Lung microvascular endothelial cell (primary cell): Measurements from ENCODE around the gene IFNLR1. TPM values are rescaled to one million over a fixed set of nuclear protein-coding genes. Genes with fewer than 3 reads are reported as not detected.

Experiments used
- DNase-seq, 2 donors: peaks; one replicate each; pipeline versions ENCODE4 v3.0.0 to v3.0.0-alpha.2; 2010; ENCODE audit warnings: low read depth in 2 of 2
- total RNA-seq: library from RNA; depleted of rRNA; stranded (reverse); fragments of >200 nt; gene quantifications from 2 replicates; pipeline ENCODE4 v1.2.1, GENCODE V29; 2014

Gene IFNLR1
- total RNA-seq, 1 donor from 2014 or later = under 0.01 TPM

DNA sequence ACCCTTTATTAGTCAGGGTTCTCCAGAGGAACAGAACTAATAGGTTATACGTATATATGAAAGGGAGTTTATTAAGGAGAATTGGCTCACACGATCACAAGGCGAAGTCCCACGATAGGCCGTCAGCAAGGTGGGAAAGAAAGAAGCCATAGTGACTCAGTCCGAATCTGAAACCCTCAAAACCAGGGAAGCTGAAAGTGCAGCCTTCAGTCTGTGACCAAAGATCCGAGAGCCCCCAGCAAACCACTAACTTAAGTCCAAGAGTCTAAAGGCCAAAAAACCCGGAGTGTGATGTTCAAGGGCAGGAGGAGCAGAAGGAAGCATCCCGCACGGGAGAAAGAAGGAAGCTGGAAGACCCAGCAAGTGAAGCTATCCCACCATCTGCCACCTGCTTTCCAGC lies 9.9 kb downstream of the IFNLR1 start:
- no peak for DNase-seq

DNA sequence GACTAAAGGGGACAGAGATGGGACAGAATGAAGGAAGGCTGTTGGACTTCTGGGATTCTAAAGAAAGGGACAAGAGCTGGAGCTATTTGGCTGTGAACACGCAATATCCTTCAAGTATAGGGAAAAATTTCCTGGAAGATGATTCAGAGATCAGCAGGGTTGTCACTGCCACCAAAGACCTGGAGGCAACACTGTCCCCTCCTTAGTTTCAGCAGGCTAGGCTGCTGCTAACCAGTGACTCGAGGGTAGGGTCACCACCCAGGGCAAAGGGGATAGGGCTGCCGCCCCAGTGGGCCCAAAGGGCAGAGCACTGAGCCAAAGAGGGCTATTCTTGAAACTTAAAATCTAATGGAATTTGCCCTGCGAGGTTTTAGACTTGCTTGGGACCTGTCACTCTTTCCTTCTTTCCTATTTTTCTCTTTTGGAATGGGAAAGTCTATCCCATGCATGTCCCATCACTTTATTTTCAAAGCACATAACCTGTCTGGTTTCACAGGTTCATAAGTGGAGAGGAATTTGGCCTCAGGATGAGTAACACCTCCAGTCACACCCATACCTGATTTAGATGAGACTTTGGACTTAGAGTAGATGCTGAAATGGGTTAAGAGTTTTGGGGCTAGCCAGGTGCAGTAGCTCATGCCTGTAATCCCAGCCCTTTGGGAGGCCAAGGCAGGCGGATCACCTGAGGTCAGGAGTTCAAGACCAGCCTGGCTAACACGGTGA lies 11.9 kb downstream of the IFNLR1 start:
- DNase-seq = no peak

DNA sequence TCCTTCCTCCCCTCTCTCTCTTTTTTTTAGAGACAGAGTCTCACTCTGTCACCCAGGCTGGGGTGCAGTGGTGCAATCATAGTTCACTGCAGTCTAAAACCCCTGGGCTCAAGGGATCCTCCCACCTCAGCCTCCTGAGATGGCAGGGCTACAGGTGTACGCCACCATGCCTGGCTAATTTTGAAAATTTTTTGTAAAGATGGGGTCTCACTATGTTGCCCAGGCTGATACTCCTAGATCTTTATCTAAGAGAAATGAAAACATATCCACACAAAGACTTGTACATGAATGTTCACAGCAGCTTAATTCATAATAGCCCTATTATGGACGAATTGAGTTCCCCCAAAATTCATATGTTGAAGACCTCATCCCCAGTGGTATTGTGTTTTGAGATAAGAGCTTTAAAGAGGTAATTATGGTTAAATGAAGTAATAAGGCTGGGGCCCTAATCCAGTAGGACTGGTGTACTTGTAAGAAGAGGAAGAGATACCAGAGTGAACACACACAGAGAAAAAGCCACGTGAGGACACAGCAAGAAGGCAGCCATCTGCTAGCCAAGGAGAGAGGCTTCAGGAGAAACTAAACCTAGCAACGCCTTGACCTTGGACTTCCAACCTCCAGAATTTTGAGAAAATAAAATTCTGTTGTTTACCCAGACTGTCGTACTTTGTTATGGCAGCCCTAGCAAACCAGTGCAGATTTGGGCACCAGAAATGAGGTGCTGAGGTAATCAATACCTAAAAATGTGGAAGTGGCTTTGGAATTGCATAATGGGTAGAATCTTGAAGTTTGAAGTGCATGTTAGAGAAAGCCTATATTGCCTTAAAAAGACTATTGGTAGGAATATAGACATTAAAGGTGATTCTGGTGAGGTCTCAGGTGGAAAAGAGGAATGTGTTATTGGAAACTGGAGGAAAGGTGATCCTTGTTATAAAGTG lies 13.2 kb downstream of the IFNLR1 start:
- DNase-seq = no peak

DNA sequence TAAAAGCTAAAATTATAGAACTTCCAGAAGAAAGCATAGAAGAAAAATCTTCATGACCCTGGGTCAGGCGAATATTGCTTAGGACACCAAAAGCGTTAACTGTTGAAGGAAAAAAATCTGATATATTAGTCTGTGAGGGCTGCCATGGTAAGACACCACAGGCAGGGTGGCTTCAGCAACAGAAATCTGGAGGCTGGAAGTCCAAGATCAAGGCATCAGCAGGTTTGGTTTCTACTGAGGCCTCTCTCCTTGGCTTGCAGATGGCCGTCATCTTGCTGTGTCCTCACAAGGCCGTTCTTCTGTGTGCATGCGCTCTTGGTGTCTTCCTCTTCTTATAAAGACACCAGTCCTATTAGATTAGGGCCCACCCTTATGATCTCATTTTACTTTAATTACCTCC lies 14.5 kb downstream of the IFNLR1 start:
- no peak for DNase-seq

DNA sequence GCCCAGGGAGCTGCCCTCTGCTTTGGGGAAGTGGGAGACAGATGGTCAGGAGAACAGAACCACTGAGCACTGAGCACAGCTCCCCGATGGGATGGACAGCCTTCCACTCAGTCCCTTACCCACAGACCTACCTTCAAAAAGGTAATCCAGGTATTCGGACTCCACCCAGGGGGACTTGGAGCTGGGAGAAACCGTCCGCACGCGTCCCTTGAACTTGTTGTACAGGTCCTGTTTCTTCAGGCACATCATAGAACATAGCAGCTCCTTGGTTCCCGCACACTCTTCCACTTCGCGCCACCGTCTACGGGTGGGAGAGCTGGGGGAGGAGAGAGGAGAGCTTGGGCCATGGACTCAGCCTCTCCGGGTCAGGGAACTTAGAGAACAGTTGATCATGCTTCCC lies 17.8 kb downstream of the IFNLR1 start:
- DNase-seq = no peak

DNA sequence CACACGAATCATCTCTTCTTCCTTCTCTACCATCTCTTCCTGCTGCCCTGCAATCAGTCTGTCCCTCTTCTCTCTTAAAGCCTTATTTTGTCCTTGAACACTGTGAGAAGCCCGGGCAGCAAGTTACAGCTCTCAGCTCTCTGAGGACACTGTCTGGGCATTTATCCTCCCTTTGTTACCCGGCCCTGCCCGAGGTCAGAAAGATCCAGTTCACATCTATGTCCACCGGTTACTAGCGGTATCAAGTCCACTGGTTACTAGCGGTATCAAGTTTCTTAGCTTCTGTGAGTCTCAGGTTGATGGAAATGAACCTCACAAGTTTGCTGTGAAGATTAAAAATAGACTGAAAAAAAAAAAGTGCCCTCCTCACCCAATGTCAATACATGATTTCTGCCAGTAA lies 18.8 kb downstream of the IFNLR1 start:
- no peak for DNase-seq

DNA sequence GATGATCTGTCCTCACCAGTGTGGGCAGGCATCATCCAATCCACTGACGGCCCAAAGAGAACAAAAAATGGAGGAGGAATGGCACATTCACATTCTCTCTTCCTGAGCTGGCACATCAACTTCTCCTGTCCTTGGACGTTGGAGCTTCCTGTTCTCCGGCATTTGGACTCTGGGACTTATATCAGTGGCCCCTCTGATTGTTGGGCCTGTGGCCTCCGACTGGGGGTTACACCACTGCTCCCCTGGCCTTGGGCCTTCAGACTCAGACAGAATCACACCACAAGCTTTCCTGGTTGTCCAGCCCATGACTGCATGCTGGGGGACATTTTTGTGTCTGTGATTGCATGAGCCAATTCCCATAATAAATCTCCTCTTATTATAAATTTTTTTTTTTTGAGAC lies 20.1 kb downstream of the IFNLR1 start:
- DNase-seq = no peak

DNA sequence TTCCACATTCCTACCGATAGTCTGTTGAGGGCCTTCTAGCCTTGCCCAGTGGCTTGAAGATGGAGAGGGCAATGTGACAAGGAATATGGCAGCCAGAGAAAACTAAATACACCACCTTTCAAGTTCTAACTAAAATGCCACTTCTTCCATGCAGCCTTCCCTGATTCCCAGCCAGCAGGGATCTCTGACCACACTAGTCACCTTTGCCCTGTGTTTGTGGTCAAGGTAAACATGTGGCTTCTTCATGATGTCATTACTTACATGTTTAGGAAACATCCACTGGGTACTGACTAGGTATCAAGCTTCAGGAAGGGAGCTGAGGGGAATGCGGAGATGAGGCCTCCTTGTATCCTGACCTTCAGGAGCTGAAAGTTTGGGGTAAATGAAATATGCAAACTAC lies 21.6 kb downstream of the IFNLR1 start:
- no peak for DNase-seq

DNA sequence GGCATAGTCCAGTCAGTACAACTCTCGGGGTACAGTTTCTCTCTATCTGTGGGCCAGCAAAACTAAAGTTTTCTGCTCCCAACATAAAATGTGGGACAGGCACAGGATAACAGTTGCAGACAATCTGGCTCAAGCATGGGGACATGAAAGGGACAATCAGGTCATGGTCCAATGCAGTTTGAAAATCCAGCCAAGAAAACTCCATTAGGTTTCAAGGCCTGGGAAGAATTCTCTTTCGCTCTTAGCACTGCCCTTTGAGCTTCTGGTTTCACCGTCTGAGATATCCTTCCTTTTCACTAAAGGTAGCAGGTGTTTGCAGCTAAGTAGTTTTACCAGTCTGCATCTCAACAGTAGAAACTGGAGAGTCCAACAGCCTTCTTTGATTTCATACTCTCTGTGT lies 23.1 kb downstream of the IFNLR1 start:
- no peak for DNase-seq

DNA sequence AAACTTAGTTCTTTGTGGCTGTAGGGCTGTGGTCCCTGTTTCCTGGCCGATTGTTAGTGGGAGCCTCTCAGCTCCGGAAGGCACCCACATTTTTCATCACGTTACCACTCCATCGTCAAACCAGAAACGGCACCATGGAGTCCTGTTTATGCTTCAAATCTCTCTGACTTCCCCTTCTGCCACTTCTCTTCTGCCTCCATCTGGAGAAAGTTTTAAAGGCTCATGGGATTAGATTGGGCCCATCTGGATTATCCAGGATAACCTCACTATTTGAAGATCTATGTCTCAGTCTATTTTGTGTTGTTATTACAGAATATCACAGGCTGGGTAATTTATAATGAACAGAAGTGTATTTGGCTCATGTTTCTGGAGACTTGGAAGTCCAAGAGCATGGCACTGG lies 24.9 kb downstream of the IFNLR1 start:
- DNase-seq = no peak

DNA sequence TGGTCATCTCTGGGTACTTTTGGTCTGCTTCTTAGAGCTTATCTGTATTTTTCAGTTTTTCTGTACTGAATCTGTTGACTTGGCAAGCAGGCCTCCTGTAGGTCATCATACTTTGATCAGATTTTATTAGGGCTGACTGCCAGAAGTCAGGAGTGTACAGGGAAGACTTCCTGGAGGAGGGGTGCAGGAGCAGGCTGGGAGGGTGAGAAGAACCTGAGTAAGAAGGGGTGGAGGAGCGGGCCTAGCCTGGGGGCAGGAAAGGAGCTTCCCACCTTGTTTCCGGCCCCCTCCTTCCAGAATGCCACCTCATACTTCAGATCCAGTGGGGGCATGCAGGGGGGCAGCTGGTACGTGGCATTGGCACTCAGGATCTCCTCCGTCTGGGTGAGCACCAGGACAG lies 25.8 kb downstream of the IFNLR1 start:
- no peak for DNase-seq

DNA sequence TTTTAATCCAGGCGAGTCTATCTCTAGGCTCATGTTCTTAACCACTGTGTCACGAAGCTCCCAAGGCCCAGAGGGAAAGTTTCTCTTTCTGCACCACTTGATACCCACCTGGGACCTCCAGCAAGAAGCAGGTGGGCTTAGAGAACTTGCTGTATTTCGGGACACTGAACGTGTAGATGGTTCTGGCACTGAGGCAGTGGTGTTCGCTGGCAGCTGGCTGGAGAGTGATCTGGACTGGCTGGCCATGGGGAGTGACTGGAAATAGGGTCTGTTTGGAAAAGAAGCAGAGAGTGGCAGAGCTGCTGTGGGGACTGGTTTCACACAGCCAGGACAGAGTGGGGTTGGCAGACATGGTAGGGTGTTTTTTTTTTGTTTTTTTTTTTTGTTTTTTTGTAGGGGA lies 27.7 kb downstream of the IFNLR1 start:
- DNase-seq = no peak

DNA sequence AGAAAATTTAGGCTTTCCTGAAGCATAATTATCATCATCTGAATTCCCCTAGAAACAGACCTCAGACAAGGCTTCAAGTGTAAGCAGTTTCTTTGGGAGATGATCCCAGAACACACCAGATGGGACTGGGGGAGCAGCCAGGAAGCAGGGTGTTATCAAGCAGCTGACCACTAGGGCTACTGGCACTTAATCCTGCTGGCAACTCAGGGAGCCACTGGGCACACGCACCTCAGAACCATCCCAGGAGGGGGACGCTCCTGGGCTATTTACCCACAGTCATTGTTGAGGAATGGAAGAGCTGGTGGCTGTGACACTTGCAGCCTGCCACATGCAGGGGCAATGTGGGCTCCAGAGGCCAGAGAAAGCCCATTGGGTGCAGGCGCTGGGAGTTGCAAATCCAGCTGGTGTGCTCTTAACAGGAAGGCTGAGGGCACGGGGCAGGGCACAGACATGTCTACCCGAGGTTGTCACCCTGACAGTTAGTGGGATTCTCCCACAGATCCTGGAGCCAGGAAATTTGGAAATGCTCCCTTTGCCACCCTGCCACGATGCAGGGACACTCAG lies 29.1 kb downstream of the IFNLR1 start:
- DNase-seq = peak in 1 of 2 donors; percentile 14

DNA sequence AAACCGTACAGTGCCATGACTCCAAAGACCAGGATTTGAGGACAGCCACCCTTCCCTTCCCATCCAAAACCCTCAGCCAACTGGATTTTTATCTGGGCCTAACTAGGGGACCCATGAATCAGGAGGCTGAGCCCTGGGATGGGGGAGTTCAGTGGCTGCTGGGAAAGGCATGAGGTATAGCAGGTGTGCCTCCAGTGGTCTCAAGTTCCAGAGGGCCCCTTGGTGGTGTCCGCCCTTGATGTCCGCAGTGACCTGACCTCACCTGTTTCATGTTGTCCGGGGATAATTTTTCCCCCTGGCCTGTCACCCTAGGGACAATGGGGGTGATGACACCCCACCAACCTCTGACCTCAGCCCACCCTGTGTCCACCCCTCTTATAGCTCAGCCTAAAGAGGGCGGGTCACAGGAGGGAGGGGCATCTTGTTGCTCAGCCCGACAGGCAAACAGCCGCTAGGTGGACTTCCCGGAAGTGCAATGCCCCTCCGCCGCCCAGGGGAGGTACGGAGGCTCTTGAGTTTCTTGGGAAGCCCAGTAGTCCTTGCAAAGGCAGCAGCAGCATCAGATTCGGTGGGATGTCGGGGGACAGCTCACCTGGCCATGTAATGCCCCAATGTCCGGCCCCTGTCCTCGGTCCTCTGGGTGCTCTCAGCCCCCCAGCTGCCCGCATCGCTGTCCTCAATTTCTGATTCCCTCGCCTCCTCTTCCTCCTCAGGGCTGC lies 30.4 kb downstream of the IFNLR1 start:
- DNase-seq = no peak

DNA sequence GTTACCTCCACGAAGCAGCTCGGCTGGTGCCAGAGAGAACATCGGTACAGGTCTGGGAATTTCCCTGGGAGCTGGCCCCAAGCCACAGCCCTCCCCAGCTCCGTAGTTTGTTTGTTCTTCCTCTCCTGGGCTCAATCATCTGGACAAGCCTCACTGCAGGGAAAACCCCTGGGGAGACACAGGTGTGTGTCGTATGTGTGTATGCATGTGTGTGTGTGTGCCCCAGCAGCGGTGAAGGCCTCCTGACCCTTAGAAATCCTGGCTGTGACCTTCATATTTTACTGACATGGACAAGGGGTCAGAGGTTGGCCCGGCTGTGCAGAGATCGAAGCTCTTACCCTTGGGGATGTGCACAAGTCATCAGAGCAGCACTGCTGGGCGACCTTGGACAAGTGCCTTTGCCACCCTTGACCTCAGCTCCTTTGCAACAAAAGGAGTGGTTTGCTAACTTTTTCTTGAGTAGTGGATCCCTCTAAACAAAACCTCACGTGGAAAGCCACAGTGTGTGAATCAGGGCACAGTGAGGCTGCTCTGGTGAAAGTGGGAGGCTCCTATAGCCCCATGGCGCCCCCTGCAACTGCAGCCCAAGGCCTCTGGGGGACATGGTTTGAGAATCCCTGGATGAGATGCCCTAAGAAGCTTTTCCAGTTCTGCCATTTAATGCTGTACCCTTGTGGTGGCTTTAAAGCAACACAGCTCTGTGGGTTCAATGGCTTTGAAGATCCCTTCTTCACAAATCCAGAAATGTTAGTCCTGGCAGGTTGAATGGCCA lies 31.9 kb downstream of the IFNLR1 start:
- no peak for DNase-seq

DNA sequence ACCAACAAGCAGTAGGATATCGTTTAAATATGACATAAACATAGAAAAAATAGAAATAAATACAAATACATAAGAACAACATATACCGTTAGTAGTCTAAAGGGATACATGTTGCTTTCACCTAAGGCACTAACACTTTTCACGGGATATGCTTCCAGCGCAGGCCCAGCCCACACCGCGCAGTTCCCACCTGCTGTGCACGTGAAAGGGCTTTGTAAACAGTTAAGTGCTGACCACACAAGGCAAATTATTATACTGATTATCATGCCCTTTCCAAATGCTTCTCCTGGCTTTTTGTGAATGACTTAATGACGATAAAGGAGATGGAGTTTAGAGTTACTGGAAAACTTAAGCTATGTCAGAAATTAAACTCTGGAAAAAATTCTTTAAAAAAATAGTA lies 32.9 kb downstream of the IFNLR1 start:
- no peak for DNase-seq

DNA sequence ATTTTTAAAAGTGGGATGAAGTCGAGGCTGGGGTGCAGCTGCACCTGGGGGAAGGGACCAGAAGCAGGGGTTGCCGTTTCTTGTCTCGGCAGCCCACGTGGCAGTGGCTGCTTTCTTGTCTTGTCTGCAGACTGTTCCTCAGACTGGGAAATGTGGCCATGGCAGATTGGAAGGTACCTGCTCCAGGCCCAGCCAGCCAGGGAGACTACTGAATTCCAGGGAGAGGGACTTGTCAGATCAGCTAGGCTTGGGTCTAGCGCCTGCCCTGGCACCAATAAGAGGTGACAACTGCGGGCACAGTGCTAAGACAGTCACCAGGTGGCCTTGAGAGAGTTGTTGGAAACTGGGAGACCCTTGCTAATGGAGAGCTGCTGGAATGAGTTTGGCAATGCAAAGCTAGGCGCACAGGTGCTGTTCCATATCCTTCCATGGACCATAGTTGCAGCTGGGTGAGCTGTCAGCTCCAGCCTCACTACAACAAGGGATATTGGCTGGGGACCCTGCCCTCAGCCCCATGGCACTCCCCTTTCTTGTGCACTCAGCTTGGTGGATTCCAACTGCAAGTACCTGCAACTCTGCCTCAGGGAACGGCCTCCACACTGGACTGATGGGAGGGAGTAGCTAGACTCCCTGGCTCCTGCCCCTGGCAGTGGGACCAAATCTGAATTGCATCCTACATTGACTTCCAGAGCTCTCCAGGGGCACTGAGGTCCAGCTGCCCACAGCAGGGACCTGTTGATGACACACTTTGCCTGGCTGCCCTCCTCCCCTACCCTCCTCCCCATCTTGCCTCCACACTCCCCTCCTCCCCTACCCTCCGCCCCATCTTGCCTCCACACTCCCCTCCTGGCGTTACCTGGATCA lies 34.2 kb downstream of the IFNLR1 start:
- no peak for DNase-seq

DNA sequence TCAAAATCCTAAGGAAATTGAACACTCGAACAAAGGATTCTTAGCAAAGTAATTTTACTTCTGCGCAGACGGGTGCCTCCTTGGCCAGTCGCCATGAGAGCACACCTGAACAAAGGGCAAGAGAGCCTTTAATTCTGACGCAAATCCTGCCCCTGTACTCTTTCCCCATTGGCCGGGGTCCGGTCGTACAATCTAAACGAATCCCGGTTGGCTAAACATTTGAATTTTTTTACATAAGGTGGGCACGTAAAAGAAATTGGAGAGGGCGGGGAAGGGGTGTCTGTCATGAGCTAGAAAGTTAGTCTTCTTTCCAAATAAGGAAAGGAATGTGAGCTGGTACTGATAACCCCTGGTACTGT lies 35.9 kb downstream of the IFNLR1 start:
- DNase-seq = no peak

DNA sequence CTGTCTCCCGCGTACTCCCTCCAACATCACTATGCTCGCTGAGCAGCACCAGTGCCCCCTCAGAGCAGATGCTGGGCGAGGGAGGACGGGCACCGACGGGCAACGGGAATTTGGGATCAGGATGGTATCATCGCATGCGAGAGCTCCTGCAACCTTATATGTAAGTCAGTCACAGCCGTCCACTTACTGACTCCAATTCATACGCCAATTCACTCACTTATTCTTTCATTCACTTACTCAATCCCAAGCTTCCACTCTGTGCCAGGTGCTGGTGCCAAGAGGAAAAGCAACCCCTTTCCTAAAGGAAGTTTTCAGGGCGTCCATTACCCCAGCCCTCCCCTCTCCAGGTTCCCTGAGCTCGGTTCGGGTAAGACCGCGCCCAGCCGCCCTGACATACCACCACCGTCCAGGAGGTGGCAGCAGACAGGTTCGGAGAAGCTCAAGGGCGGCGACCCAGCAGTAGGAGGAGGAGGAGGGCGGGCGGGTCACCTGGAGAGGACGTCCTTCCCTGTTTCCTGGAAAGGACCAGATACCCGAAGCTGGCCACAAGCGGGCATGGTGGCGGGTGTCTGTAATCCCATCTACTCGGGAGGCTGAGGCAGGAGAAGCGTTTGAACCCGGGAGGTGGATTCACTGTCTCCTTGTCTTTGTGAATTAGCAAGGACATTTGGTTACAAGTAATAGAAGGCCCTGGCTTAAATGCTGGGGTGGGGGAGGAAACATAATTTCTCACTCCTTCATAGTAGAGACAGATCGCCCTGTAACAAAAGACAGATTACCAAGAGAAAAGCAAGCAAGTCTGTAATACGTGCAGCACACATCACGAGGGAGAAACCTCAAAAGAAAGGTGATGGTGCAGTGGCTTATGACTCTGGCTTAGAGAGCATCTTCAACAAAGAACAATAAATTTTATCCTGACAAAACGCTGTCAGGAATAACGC lies 36.6 kb downstream of the IFNLR1 start:
- DNase-seq = peak; percentile 80 to 82
